Activated CD8-positive, alpha-beta memory T cell treated with anti-CD3 and anti-CD28 coated beads, Interleukin-2, amount 50 U/mL, for 24 hours (primary cell): ENCODE results near the gene PCDHB2.
"Not testable (repeated sequence)": the region's sequence is repeated elsewhere in the genome, so short reads cannot be mapped to it uniquely, and the experiment has no call there.

Source experiments
- DNase-seq: peaks from one replicate; pipeline ENCODE4 v3.0.0-alpha.2; 2020; ENCODE audit errors: extremely low read depth

PCDHB2 gene

GRCh38 chr5:141094481-141095262 is at the start of gene PCDHB2:
Gene PCDHB2, plus strand, starts transcription at chr5:141094615. Its CDS starts 176 bp downstream, at chr5:141094791.
- no peak for DNase-seq

GRCh38 chr5:141050622-141051520 is 43.5 kb upstream of the PCDHB2 start, which contains the start of gene PCDHB1:
Gene PCDHB1, plus strand, starts transcription at chr5:141051374. Its CDS starts 97 bp downstream, at chr5:141051471.
- no peak for DNase-seq

DNA sequence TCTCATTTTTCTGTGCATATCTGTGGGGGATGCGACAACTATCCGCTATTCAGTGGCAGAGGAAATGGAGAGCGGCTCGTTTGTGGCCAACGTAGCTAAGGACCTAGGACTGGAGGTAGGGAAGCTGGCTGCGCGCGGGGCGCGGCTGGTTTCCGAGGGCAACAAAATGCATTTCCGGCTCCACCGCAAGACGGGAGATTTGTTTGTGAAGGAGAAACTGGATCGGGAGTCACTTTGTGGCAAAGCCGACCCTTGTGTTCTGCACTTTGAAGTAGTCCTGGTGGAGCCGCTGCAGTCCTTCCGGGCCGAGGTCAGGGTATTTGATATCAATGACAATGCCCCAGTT is 42.9 kb upstream of the PCDHB2 start:
- DNase-seq: no peak

- no peak for DNase-seq
Measured at GRCh38 chr5:141077826-141078225, 16.6 kb upstream of the PCDHB2 start.

DNA sequence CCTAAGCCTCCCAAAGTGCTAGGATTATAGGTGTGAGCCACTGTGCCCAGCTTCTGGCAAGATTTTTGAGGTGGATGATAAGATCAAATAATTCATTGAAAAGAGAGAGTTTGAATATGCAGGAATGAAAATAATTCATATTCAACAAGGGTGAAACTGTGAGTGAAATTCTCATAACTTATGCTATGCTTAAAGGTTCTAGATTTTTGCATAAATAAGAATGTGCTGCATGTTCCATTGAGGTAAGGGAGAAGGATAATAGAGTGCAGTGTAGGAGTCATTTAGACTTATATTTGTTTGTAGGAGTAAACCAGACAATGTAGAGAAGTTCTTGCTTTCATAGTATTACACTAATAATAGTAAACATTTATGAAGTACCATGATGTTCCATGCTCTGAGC is 12.2 kb upstream of the PCDHB2 start:
- no peak for DNase-seq

DNA sequence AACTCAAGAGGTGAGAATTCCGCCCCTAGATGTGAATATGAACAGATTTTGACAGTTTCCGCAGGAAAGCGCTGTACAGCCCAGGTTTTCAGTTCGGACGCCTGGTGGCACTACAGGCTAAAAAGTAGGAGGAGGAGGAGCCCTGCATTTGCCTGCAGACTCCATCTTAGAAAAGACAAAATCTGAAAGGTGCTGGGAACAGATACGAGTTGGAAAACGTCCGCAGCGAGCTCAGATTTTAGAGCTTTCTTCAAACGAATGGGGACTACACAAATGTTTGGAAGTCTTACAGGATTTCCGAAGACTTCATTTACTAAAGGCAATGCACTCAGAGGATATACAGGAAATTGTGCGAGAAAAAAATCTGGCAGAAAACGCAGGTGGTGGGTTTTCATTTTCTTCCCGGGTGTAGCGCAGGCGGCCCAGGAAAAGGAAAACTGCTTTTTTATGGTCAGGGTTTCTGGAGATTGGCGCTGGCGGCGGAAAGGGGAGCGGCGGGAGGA is 9.9 kb upstream of the PCDHB2 start:
- no peak for DNase-seq

- DNase-seq: no peak
Measured at GRCh38 chr5:141095263-141095641, 837 bp downstream of the PCDHB2 start.

- DNase-seq: not testable (repeated sequence)
Measured at GRCh38 chr5:141096181-141096580, 1.8 kb downstream of the PCDHB2 start.

- not testable (repeated sequence) for DNase-seq
Measured at GRCh38 chr5:141096586-141096985, 2.2 kb downstream of the PCDHB2 start.

DNA sequence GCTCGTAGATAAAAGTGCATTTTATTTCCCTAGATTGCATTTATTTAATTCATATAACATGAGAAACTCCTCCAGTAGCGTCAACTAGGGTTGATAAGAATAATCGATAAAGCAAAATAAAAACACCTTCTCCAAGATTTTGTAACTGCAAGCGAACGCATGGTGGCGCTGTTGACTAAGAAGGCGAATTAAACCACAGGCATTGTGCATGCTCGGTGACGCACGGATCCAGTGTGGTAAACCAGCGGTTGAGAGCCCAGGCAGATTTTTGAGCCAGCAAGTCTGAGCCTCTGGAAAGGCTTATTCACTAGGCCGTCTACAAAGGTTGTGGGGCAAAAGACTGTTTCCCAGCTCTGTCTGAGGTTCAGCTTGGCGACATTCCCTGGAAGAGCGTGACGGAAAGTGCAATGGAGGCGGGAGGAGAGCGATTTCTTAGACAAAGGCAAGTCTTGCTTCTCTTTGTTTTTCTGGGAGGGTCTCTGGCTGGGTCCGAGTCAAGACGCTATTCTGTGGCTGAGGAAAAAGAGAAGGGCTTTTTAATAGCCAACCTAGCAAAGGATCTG is 5.9 kb downstream of the PCDHB2 start, which contains the start of gene PCDHB3:
PCDHB3 (plus strand) TSS at position 231 of the 563 bp plus-strand sequence; CDS start at position 408, 177 bp downstream.
- DNase-seq: peak; percentile 3

DNA sequence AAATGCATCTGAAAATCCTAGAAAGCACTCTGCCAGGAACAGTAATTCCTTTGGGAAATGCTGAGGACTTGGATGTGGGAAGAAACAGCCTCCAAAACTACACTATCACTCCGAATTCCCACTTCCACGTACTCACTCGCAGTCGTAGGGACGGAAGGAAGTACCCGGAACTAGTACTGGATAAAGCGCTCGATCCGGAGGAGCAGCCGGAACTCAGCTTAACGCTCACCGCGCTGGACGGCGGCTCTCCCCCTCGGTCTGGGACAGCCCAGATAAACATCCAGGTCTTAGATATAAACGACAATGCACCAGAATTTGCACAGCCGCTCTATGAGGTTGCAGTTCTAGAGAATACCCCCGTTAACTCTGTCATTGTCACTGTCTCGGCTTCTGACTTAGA is 6.6 kb downstream of the PCDHB2 start:
- no peak for DNase-seq

DNA sequence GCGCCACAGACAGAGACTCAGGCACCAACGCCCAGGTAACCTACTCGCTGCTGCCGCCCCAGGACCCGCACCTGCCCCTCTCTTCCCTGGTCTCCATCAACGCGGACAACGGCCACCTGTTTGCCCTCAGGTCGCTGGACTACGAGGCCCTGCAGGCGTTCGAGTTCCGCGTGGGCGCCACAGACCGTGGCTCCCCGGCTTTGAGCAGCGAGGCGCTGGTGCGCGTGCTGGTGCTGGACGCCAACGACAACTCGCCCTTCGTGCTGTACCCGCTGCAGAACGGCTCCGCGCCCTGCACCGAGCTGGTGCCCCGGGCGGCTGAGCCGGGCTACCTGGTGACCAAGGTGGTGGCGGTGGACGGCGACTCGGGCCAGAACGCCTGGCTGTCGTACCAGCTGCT is 7.7 kb downstream of the PCDHB2 start:
- DNase-seq: not testable (repeated sequence)

GRCh38 chr5:141102471-141102870 is 8.1 kb downstream of the PCDHB2 start:
- not testable (repeated sequence) for DNase-seq

DNA sequence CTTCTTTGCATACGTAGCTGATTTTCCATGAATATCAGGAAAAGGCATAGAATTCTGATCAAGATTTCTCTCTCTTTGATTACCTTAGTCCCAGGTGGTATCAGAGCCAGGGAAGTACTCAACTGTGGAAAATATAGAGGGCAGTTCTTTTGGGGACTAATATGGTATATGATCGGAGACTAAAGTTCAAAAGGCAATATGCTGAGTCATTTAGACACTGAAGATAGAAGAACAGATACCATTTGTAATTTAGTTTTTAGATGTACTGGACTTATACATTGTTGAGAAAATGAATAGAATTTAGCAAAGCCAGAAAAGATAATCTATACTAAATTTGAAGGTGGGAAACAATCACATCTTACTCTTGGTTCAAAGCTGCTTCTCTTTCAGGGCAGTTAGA is 10.9 kb downstream of the PCDHB2 start:
- DNase-seq: no peak

- no peak for DNase-seq
Measured at GRCh38 chr5:141119250-141119649, 24.8 kb downstream of the PCDHB2 start.

GRCh38 chr5:141121563-141121962 is 27.1 kb downstream of the PCDHB2 start, which contains the start of gene PCDHB4:
Gene PCDHB4, plus strand, starts transcription at chr5:141121818. Its CDS starts 181 bp downstream, at chr5:141121999.
- no peak for DNase-seq

- DNase-seq: no peak
Measured at GRCh38 chr5:141121985-141122384, 27.6 kb downstream of the PCDHB2 start.

- DNase-seq: not testable (repeated sequence)
Measured at GRCh38 chr5:141123396-141124135, 29.2 kb downstream of the PCDHB2 start.

DNA sequence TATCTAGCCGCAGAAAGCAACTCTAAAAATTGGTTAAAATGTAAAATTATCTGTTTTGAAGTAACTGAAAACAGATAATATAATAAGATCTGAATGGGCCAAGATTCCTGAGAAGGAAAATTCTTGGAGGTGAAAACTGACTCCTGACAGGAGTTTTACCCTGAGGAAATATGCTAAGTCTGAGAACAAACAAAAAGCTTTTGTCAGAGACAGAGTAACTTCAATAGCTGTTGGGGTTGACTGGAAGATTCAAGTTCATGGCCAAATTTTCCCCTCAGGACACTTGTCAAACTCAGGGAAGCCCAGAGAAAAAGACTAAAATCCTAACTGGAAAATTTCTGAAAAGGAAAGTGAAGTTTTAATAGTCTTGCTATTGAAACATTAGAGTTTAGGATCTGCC is 32.9 kb downstream of the PCDHB2 start:
- DNase-seq: no peak

DNA sequence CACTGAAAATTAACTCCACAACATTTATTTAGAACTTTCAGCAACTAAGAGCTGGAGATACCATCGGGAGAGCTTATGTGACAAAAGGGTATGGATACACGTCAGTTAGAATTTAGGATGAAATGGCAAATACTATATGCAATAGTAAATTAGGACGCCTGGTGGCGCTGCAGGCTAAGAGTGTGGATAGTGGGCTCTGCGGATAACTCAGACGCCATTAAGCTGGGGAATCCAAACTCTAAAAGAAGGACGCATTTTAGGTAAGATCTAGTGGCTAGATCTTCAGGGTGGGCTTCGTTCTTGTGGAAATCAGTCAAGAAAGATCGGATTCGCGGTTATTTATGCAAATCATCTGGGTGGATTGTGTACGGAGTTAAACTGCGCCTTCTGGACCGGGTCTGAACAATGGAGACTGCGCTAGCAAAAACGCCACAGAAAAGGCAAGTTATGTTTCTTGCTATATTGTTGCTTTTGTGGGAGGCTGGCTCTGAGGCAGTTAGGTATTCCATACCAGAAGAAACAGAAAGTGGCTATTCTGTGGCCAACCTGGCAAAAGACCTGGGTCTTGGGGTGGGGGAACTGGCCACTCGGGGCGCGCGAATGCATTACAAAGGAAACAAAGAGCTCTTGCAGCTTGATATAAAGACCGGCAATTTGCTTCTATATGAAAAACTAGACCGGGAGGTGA is 40.8 kb downstream of the PCDHB2 start, which contains the start of gene PCDHB5:
PCDHB5 (plus strand) TSS at position 177 of the 688 bp plus-strand sequence; CDS start at position 406, 229 bp downstream.
- DNase-seq: no peak
